ENCODE data around the gene PGAP6. TPM values are rescaled to one million over a fixed set of nuclear protein-coding genes. Genes with fewer than 3 reads are reported as not detected.
A peak's percentile ranks its signal among the peaks of the same experiment; 100 is the strongest.

The PGAP6 gene
- total RNA-seq, 3 donors from 2014 or later, result 77.3 to 134 (median 95.7) TPM

- H3K4me3 ChIP-seq, result no peak overlapping the region
- no peak for TF ChIP-seq CTCF (IDR thresholded peaks at IDR 0.05)
- peaks cover 10% of the 10 kb centered on the region for H3K4me1 ChIP-seq (ENCODE audit: low read depth)
- intact Hi-C loops (cut with DNase I, micrococcal nuclease), result no loop called here
- DNase-seq (peak; percentile 70 to 84 (median 78)), ATAC-seq (peak; percentile 30)
- no peaks in the 10 kb centered on the region for H3K36me3 ChIP-seq (ENCODE audit: low read depth)
- no peaks in the 10 kb centered on the region for H3K9me3 ChIP-seq
Measured at GRCh38 chr16:397736-398332, 16.1 kb upstream of the PGAP6 start.

- ATAC-seq (no peak), DNase-seq (peak in 1 of 3 donors; percentile 58)
- no peaks in the 10 kb centered on the region for H3K36me3 ChIP-seq (ENCODE audit: low read depth)
- no peaks in the 10 kb centered on the region for H3K9me3 ChIP-seq
- TF ChIP-seq CTCF (IDR thresholded peaks at IDR 0.05), result no peak
- peak within 1 kb of the TSS; percentile 19 for H3K4me3 ChIP-seq
- peaks cover 10% of the 10 kb centered on the region for H3K4me1 ChIP-seq (ENCODE audit: low read depth)
- intact Hi-C loops (cut with DNase I, micrococcal nuclease), result no loop called here
Measured at GRCh38 chr16:397135-397661, 15.4 kb upstream of the PGAP6 start, which contains the start of gene NME4. TSS of gene NME4 (plus strand) at chr16:397199. CDS start at chr16:397223, 24 bp downstream.

- ATAC-seq, result no peak
- no peak for TF ChIP-seq CTCF (IDR thresholded peaks at IDR 0.05)
- Histone ChIP-seq H3K36me3 (ENCODE audit: low read depth) (no peaks in the 10 kb centered on the region), H3K4me1 (ENCODE audit: low read depth) (peaks cover 10% of the 10 kb centered on the region), H3K9me3 (no peaks in the 10 kb centered on the region), H3K4me3 (no peak overlapping the region)
- intact Hi-C loops (cut with DNase I, micrococcal nuclease), result no loop called here
- peak in 1 of 3 donors; percentile 58 for DNase-seq
Measured at GRCh38 chr16:396605-397004, 14.8 kb upstream of the PGAP6 start.

- no peaks in the 10 kb centered on the region for H3K36me3 ChIP-seq (ENCODE audit: low read depth)
- peaks cover 10% of the 10 kb centered on the region for H3K4me1 ChIP-seq (ENCODE audit: low read depth)
- intact Hi-C loops (cut with DNase I, micrococcal nuclease), result no loop called here
- DNase-seq (no peak), ATAC-seq (no peak)
- H3K4me3 ChIP-seq, result no peak overlapping the region
- TF ChIP-seq CTCF (IDR thresholded peaks at IDR 0.05), result no peak
- H3K9me3 ChIP-seq, result no peaks in the 10 kb centered on the region
Measured at GRCh38 chr16:396199-396598, 14.4 kb upstream of the PGAP6 start.

GRCh38 chr16:392450-393030 is 10.8 kb upstream of the PGAP6 start:
- intact Hi-C loops (cut with DNase I, micrococcal nuclease), result no loop called here
- H3K9me3 ChIP-seq, result no peaks in the 10 kb centered on the region
- no peaks in the 10 kb centered on the region for H3K36me3 ChIP-seq (ENCODE audit: low read depth)
- no peak for ATAC-seq
- TF ChIP-seq CTCF (IDR thresholded peaks at IDR 0.05), result no peak
- H3K4me3 ChIP-seq, result no peak overlapping the region
- H3K4me1 ChIP-seq (ENCODE audit: low read depth), result peaks cover 5% of the 10 kb centered on the region
- no peak for DNase-seq
